ENCODE results near the gene HIVEP3. TPM values are rescaled to one million over a fixed set of nuclear protein-coding genes. Genes with fewer than 3 reads are reported as not detected.

HIVEP3 gene
- polyA plus RNA-seq, 1 donor (not counting 4 experiments of a cell fraction or from before 2014, with no cell fraction given), result 1.1 TPM

- Histone ChIP-seq H2AFZ (ENCODE audit: control insufficient read depth, low read length) (no peak overlapping the region), H3K4me2 (ENCODE audit: control insufficient read depth, extremely low read depth, insufficient read depth, low read depth, low read length) (peak overlapping the region; percentile 69), H3K27ac (ENCODE audit: control insufficient read depth, insufficient read depth, low read length) (peak overlapping the region; percentile 44), H4K20me1 (ENCODE audit: control insufficient read depth, extremely low read depth, insufficient read depth, low read length) (no peaks in the 10 kb centered on the region), H3K9ac (ENCODE audit: control insufficient read depth, extremely low read depth, insufficient read depth, low read length) (no peak overlapping the region), H3K36me3 (ENCODE audit: control insufficient read depth in 2 of 2, extremely low read depth in 1 of 2, insufficient read depth in 2 of 2, low read length in 2 of 2) (no peaks in the 10 kb centered on the region), H3K4me1 (ENCODE audit: control insufficient read depth, extremely low read depth, insufficient read depth, low read length) (peaks cover 40% of the 10 kb centered on the region), H3K79me2 (ENCODE audit: control insufficient read depth, insufficient read depth, low read length) (no peaks in the 10 kb centered on the region), H3K9me1 (ENCODE audit: control insufficient read depth, extremely low read depth, insufficient read depth, low read length) (peaks cover 3% of the 10 kb centered on the region), H3K4me3 (ENCODE audit: control insufficient read depth in 2 of 3, extremely low read depth in 1 of 3, insufficient read depth in 2 of 3, low read depth in 1 of 3, low read length in 3 of 3) (no peak overlapping the region), H3K9me3 (ENCODE audit: control insufficient read depth, low read depth, low read length) (no peaks in the 10 kb centered on the region), H3K27me3 (ENCODE audit: control insufficient read depth, extremely low read depth, insufficient read depth, low read length) (no peaks in the 10 kb centered on the region)
- dilution Hi-C loops (cut with MboI; ENCODE audit: extremely low pct_ligation_motif_present, low sequenced_read_pairs), result no loop called here
- TF ChIP-seq EZH2 (IDR thresholded peaks at IDR 0.05; ENCODE audit: low read length), result no peak
- no peak for TF ChIP-seq CTCF (optimal IDR thresholded peaks at IDR 0.05 in 1 of 3, IDR thresholded peaks at IDR 0.05 in 1 of 3, conservative IDR thresholded peaks at IDR 0.05 in 1 of 3; ENCODE audit: extremely low read depth in 1 of 3, insufficient read depth in 2 of 3, low read length in 3 of 3)
- FAIRE-seq, result peak; percentile 62
- no peak for DNase-seq (ENCODE audit: low read depth, low spot score)
Measured at GRCh38 chr1:41902159-41902577, 16.6 kb downstream of the HIVEP3 start.

- no peaks in the 10 kb centered on the region for H3K9me3 ChIP-seq (ENCODE audit: control insufficient read depth, low read depth, low read length)
- H3K4me1 ChIP-seq (ENCODE audit: control insufficient read depth, extremely low read depth, insufficient read depth, low read length), result peaks cover 40% of the 10 kb centered on the region
- peak overlapping the region; percentile 44 for H3K27ac ChIP-seq (ENCODE audit: control insufficient read depth, insufficient read depth, low read length)
- no peaks in the 10 kb centered on the region for H4K20me1 ChIP-seq (ENCODE audit: control insufficient read depth, extremely low read depth, insufficient read depth, low read length)
- no peaks in the 10 kb centered on the region for H3K36me3 ChIP-seq (ENCODE audit: control insufficient read depth in 2 of 2, extremely low read depth in 1 of 2, insufficient read depth in 2 of 2, low read length in 2 of 2)
- dilution Hi-C loops (cut with MboI; ENCODE audit: extremely low pct_ligation_motif_present, low sequenced_read_pairs), result no loop called here
- FAIRE-seq (peak; percentile 17), DNase-seq (ENCODE audit: low read depth, low spot score) (no peak)
- no peak overlapping the region for H3K9ac ChIP-seq (ENCODE audit: control insufficient read depth, extremely low read depth, insufficient read depth, low read length)
- H2AFZ ChIP-seq (ENCODE audit: control insufficient read depth, low read length), result no peak overlapping the region
- H3K9me1 ChIP-seq (ENCODE audit: control insufficient read depth, extremely low read depth, insufficient read depth, low read length), result peaks cover 3% of the 10 kb centered on the region
- no peak for TF ChIP-seq EZH2 (IDR thresholded peaks at IDR 0.05; ENCODE audit: low read length)
- H3K4me3 ChIP-seq (ENCODE audit: control insufficient read depth in 2 of 3, extremely low read depth in 1 of 3, insufficient read depth in 2 of 3, low read depth in 1 of 3, low read length in 3 of 3), result no peak overlapping the region
- no peaks in the 10 kb centered on the region for H3K79me2 ChIP-seq (ENCODE audit: control insufficient read depth, insufficient read depth, low read length)
- H3K27me3 ChIP-seq (ENCODE audit: control insufficient read depth, extremely low read depth, insufficient read depth, low read length), result no peaks in the 10 kb centered on the region
- peak overlapping the region; percentile 69 for H3K4me2 ChIP-seq (ENCODE audit: control insufficient read depth, extremely low read depth, insufficient read depth, low read depth, low read length)
Measured at GRCh38 chr1:41901551-41901950, 17.2 kb downstream of the HIVEP3 start.

Measured in keratinocyte (primary cell).